CD14-positive monocyte (primary cell): Measurements from ENCODE around the gene ANKRD39. TPM values are rescaled to one million over a fixed set of nuclear protein-coding genes. Genes with fewer than 3 reads are reported as not detected.
A peak's percentile ranks its signal among the peaks of the same experiment; 100 is the strongest.

Source experiments
- DNase-seq, 3 donors: peaks; one replicate each; pipeline ENCODE4 v3.0.0-alpha.2; 2011 to 2022
- H2AFZ ChIP-seq: 2 replicates; pipeline ENCODE4 v1.6.0; 2012; ENCODE audit warnings: mild to moderate bottlenecking, low read depth, low read length, inconsistent platforms; ENCODE audit not compliant: insufficient read depth, poor library complexity, severe bottlenecking
- H3K27ac ChIP-seq, 2 donors: 1 replicate in 1 of 2; 2 replicates in 1 of 2; pipeline ENCODE4 v1.5.1; 2012 to 2013; ENCODE audit warnings: low read length in 2 of 2, control low read depth in 1 of 2, inconsistent platforms in 1 of 2, low read depth in 1 of 2, mild to moderate bottlenecking in 1 of 2
- H3K27me3 ChIP-seq, 2 donors: one replicate each; pipeline versions ENCODE4 v1.6.0 to v1.6.1; 2011 to 2013; ENCODE audit warnings: low read length in 2 of 2; ENCODE audit not compliant: control insufficient read depth in 2 of 2, insufficient read depth in 2 of 2
- H3K36me3 ChIP-seq, 2 donors: replicated peaks in 1 of 2; 1 replicate in 1 of 2; 2 replicates in 1 of 2; pipeline versions ENCODE4 v1.5.1 to v1.6.1; 2012 to 2013; ENCODE audit warnings: low read length in 2 of 2, control low read depth in 1 of 2, inconsistent platforms in 1 of 2, mild to moderate bottlenecking in 1 of 2; ENCODE audit not compliant: insufficient read depth in 2 of 2, control insufficient read depth in 1 of 2
- H3K4me1 ChIP-seq, 2 donors: 1 replicate in 1 of 2; 2 replicates in 1 of 2; pipeline versions ENCODE4 v1.5.1 to v1.6.1; 2012 to 2013; ENCODE audit warnings: low read length in 2 of 2, control low read depth in 1 of 2, inconsistent platforms in 1 of 2, mild to moderate bottlenecking in 1 of 2, moderate library complexity in 1 of 2; ENCODE audit not compliant: insufficient read depth in 2 of 2, control insufficient read depth in 1 of 2
- H3K4me2 ChIP-seq: replicated peaks from 2 replicates; pipeline ENCODE3; 2012; ENCODE audit warnings: low read length, moderate library complexity, mild to moderate bottlenecking; ENCODE audit not compliant: poor library complexity, severe bottlenecking; ENCODE audit errors: extremely low read depth
- H3K4me3 ChIP-seq, 3 experiments: fragments of 200-600 bp in 1 of 3; sonication (generic) in 1 of 3; replicated peaks in 1 of 3; 1 replicate in 2 of 3; 2 replicates in 1 of 3; pipeline ENCODE4 v1.5.1; 2011 to 2013; ENCODE audit warnings: low read length in 3 of 3, mild to moderate bottlenecking in 3 of 3, control low read depth in 2 of 3, low read depth in 2 of 3, inconsistent platforms in 1 of 3, moderate library complexity in 1 of 3
- H3K79me2 ChIP-seq: 2 replicates; pipeline ENCODE4 v1.6.0; 2012; ENCODE audit warnings: mild to moderate bottlenecking, control low read depth, inconsistent platforms, low read length, moderate library complexity; ENCODE audit not compliant: insufficient read depth
- H3K9ac ChIP-seq: 2 replicates; pipeline ENCODE4 v1.6.0; 2017; ENCODE audit warnings: low read length, mild to moderate bottlenecking; ENCODE audit not compliant: insufficient read depth, poor library complexity, severe bottlenecking
- H3K9me3 ChIP-seq, 2 donors: replicated peaks in 1 of 2; 1 replicate in 1 of 2; 2 replicates in 1 of 2; pipeline versions ENCODE4 v1.5.1 to v1.6.1; 2012 to 2013; ENCODE audit warnings: low read length in 2 of 2, control low read depth in 1 of 2; ENCODE audit not compliant: control insufficient read depth in 1 of 2, insufficient read depth in 1 of 2
- H4K20me1 ChIP-seq: 2 replicates; pipeline ENCODE4 v1.6.0; 2012; ENCODE audit warnings: mild to moderate bottlenecking, low read length, control low read depth, moderate library complexity; ENCODE audit not compliant: insufficient read depth
- H3K27ac Mint-ChIP-seq, 7 donors: one replicate each; pipeline ENCODE4 v1.8.0; 2020; ENCODE audit warnings: mild to moderate bottlenecking in 7 of 7, mixed read lengths in 7 of 7, moderate library complexity in 6 of 7, inconsistent platforms in 2 of 7
- H3K27me3 Mint-ChIP-seq, 3 donors: one replicate each; pipeline ENCODE4 v1.8.0; 2021 to 2022; ENCODE audit warnings: low read depth in 3 of 3, mild to moderate bottlenecking in 3 of 3, mixed read lengths in 3 of 3, moderate library complexity in 3 of 3, inconsistent platforms in 1 of 3
- H3K36me3 Mint-ChIP-seq, 2 donors: one replicate each; pipeline ENCODE4 v1.8.0; 2020; ENCODE audit warnings: mixed read lengths in 2 of 2, inconsistent platforms in 1 of 2, mild to moderate bottlenecking in 1 of 2
- H3K4me1 Mint-ChIP-seq: one replicate; pipeline ENCODE4 v1.8.0; 2020; ENCODE audit warnings: mild to moderate bottlenecking, mixed read lengths
- H3K4me3 Mint-ChIP-seq, 2 donors: one replicate each; pipeline ENCODE4 v1.8.0; 2020; ENCODE audit warnings: mild to moderate bottlenecking in 2 of 2, mixed read lengths in 2 of 2, moderate library complexity in 1 of 2
- H3K9me3 Mint-ChIP-seq, 7 donors: one replicate each; pipeline ENCODE4 v1.8.0; 2020 to 2022; ENCODE audit warnings: mixed read lengths in 7 of 7, mild to moderate bottlenecking in 6 of 7, moderate library complexity in 6 of 7, inconsistent platforms in 2 of 7
- CTCF ChIP-seq: fragments of 200-600 bp; IDR thresholded peaks from one replicate; pipeline ENCODE4 v1.8.0; 2022; ENCODE audit warnings: antibody characterized with exemption, mild to moderate bottlenecking
- WGBS: methylation state at CpG from one replicate; pipeline ENCODE4 v1.1.5; 2013; ENCODE audit warnings: missing lambda C conversion rate; ENCODE audit not compliant: insufficient coverage; 5-methylcytosine and 5-hydroxymethylcytosine counted together
- intact Hi-C, 2 donors: fragments of 100-400 bp; cut with micrococcal nuclease; formaldehyde crosslinking; loops; one replicate each; pipeline versions ENCODE4 v1.15.0 to v1.15.1; 2023
- polyA plus RNA-seq, 3 donors: library from polyadenylated mRNA; depleted of rRNA in 1 of 3; unstranded in 2 of 3; stranded (reverse) in 1 of 3; fragments of 300-500 nt in 2 of 3; fragments of >200 nt in 1 of 3; fragmentation: Illumina TruSeq in 2 of 3; gene quantifications; 1 replicate in 2 of 3; 2 replicates in 1 of 3; pipeline ENCODE4 v1.2.3, GENCODE V29; 2012 to 2021

Gene ANKRD39
- polyA plus RNA-seq, 3 donors = 6.2 to 9.7 (median 9.0) TPM

- Histone ChIP-seq H3K36me3 (peaks cover 8 to 22% of the 10 kb centered on the region in 2 donors), H3K27me3 (no peaks in the 10 kb centered on the region), H3K4me2 (peak overlapping the region; percentile 59), H3K79me2 (no peaks in the 10 kb centered on the region), H3K9me3 (no peaks in the 10 kb centered on the region), H4K20me1 (no peaks in the 10 kb centered on the region), H3K4me1 (peaks cover 6 to 12% of the 10 kb centered on the region in 2 donors), H3K9ac (peak overlapping the region; percentile 16), H3K4me3 (peak overlapping the region in 1 of 3 experiments; percentile 48), H3K27ac (no peak overlapping the region), H2AFZ (no peak overlapping the region)
- Mint-ChIP-seq H3K27ac (peak overlapping the region in 1 of 7 donors; percentile 71), H3K9me3 (no peaks in the 10 kb centered on the region), H3K4me1 (peaks cover 18% of the 10 kb centered on the region), H3K4me3 (peak overlapping the region in 1 of 2 donors; percentile 56), H3K27me3 (peaks cover 0 to 2% (median 0%) of the 10 kb centered on the region in 3 donors), H3K36me3 (peaks cover 23 to 32% of the 10 kb centered on the region in 2 donors)
- DNase-seq = no peak
- intact Hi-C loops = no loop called here
- WGBS = 75% methylated on average over 22 of the region's 23 CpGs
- TF ChIP-seq CTCF = no peak
These were observed 19.2 kb downstream of the ANKRD39 start for GRCh38 chr2:96838345-96839292.

GRCh38 chr2:96837575-96837974, 20.2 kb downstream of the ANKRD39 start:
- no peaks in the 10 kb centered on the region for H3K9me3 Mint-ChIP-seq
- no peak overlapping the region for H3K27ac ChIP-seq
- no peaks in the 10 kb centered on the region for H3K79me2 ChIP-seq
- peaks cover 0 to 4% (median 0%) of the 10 kb centered on the region in 3 donors for H3K27me3 Mint-ChIP-seq
- H3K27me3 ChIP-seq = no peaks in the 10 kb centered on the region
- H3K4me3 Mint-ChIP-seq = no peak overlapping the region
- H3K9ac ChIP-seq = no peak overlapping the region
- no peak overlapping the region for H3K4me2 ChIP-seq
- H2AFZ ChIP-seq = no peak overlapping the region
- H3K4me1 ChIP-seq = peaks cover 6 to 12% of the 10 kb centered on the region in 2 donors
- no peak overlapping the region for H3K27ac Mint-ChIP-seq
- H3K4me1 Mint-ChIP-seq = peaks cover 13% of the 10 kb centered on the region
- H4K20me1 ChIP-seq = no peaks in the 10 kb centered on the region
- H3K36me3 Mint-ChIP-seq = peaks cover 33 to 43% of the 10 kb centered on the region in 2 donors
- intact Hi-C loops = no loop called here
- H3K9me3 ChIP-seq = no peaks in the 10 kb centered on the region
- no peak for TF ChIP-seq CTCF
- 99% methylated on average over 9 of the region's 9 CpGs for WGBS
- no peak overlapping the region for H3K4me3 ChIP-seq
- H3K36me3 ChIP-seq = peaks cover 18 to 32% of the 10 kb centered on the region in 2 donors
- DNase-seq = no peak
